OCI-LY7 (cell line): ENCODE results near the gene VSNL1.

Experiments
- CTCF ChIP-seq: fragments of 200-600 bp; sonication (generic); conservative IDR thresholded peaks from 2 replicates; pipeline ENCODE4 v1.5.1; 2014; ENCODE audit warnings: mild to moderate bottlenecking, antibody characterized with exemption, low read length, moderate library complexity, mixed read lengths
- EZH2phosphoT487 ChIP-seq: fragments of 200-600 bp; sonication (generic); IDR thresholded peaks from 2 replicates; pipeline ENCODE4 v1.6.1; 2018; ENCODE audit warnings: low read depth, borderline replicate concordance, mild to moderate bottlenecking, mixed run types, antibody characterized with exemption, low read length, moderate library complexity, mixed read lengths

- no peak for TF ChIP-seq EZH2phosphoT487
- no peak for TF ChIP-seq CTCF
These were observed 2.7 kb downstream of the VSNL1 start for GRCh38 chr2:17543131-17543660.
